Uterus (tissue), 2 donors: ENCODE results near the gene CKMT2.

ENCODE experiments used
- POLR2A ChIP-seq, 2 donors: fragments of 450-650 bp; IDR thresholded peaks; one replicate each; pipeline ENCODE4 v1.6.1; 2016; ENCODE audit warnings: antibody characterized with exemption in 2 of 2, mild to moderate bottlenecking in 1 of 2, moderate library complexity in 1 of 2
- TF ChIP-seq, protein P1 (sequence below), 4 experiments: fragments of 200-600 bp in 2 of 4; fragments of 450-650 bp in 2 of 4; sonication (generic) in 2 of 4; IDR thresholded peaks; one replicate each; pipeline ENCODE4 v1.5.1; 2016 to 2019; ENCODE audit warnings: antibody characterized with exemption in 4 of 4, mild to moderate bottlenecking in 2 of 4, moderate library complexity in 1 of 4

DNA sequence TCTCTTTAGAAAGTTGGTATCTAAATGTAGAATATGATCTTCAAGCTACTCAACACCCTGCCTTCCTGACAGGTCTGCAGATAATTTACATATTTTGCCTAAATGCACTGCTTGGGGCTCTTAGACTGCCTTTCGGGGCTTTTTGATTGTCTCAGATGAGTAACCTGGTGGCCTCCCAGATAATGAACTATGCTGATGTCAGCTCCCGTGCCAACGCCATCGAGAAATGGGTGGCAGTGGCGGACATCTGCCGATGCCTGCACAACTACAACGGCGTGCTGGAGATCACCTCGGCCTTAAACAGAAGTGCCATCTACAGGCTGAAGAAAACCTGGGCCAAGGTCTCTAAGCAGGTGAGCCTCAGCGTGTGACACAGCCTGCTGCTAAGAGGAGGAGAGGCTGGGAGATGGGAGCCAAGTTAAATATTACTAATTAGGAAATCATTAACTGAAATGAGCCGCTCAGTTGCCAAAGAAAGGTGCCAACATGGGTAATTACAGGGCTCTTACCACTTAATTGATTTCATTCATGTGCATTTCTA lies 20.8 kb upstream of the CKMT2 start:
- TF ChIP-seq, protein P1, sequence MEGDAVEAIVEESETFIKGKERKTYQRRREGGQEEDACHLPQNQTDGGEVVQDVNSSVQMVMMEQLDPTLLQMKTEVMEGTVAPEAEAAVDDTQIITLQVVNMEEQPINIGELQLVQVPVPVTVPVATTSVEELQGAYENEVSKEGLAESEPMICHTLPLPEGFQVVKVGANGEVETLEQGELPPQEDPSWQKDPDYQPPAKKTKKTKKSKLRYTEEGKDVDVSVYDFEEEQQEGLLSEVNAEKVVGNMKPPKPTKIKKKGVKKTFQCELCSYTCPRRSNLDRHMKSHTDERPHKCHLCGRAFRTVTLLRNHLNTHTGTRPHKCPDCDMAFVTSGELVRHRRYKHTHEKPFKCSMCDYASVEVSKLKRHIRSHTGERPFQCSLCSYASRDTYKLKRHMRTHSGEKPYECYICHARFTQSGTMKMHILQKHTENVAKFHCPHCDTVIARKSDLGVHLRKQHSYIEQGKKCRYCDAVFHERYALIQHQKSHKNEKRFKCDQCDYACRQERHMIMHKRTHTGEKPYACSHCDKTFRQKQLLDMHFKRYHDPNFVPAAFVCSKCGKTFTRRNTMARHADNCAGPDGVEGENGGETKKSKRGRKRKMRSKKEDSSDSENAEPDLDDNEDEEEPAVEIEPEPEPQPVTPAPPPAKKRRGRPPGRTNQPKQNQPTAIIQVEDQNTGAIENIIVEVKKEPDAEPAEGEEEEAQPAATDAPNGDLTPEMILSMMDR (IDR thresholded peaks at IDR 0.05), result no peak
- no peak for TF ChIP-seq POLR2A (IDR thresholded peaks at IDR 0.05)
